Kidney capillary endothelial cell (primary cell): ENCODE results near the gene GNE.
"Not testable (repeated sequence)": the region's sequence is repeated elsewhere in the genome, so short reads cannot be mapped to it uniquely, and the experiment has no call there.

Experiments
- DNase-seq: peaks from one replicate; pipeline ENCODE4 v3.0.0-alpha.2; 2018; ENCODE audit warnings: low spot score

Gene GNE

DNA sequence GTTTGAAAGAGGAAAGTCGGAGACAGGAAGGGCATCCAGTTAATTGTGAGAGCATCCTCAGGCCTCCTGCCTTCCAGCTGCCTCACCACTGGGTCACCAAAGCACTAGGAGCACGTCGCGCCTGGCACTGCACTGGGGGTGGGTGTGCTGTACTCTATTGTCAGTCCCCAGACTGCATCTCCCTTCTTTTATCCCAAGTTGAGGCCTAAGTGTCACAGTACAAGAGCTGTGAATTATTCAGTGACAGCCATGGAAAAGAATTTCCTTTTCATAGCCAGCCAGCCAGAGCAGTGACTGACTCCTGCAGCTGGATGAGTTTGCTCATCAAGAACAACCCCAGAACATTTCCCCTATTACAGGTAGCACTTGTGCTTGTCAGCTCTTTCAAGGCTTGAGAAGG, 51.2 kb downstream of the GNE start:
- peak; percentile 53 for DNase-seq

DNA sequence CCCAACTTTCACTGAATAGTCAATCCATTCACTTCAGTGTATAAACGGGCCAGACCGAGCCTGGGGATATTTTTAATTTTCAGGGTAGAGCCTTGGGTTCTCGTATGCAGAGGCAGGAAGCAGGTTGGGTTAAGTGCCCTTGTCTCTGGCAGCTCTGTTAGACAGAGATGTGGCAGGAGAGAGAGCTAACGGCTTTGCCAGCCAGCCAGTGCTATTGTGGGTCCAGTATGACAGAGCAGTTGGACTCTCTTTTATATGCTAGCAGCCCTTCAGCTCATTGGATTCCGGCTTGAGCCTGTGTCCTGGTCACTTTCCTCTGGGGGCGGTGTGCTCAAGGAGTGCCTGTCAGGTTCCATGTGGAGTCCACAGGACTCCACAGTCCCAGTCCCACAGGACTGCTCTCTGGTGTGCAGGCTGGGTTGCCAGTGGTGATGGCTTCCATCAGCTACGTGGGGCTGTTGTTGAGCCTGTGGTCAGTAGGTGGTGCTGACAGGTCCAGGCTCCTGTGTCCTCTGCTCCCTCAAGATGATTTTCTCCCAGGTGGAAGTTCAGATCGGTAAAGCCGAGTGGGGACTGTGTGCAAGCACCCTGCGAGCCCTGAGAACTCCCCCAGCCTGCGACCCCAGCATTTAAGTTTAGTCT, 53.2 kb downstream of the GNE start:
- no peak for DNase-seq

GRCh38 chr9:36194326-36195000, 63.8 kb downstream of the GNE start:
- DNase-seq, result no peak

DNA sequence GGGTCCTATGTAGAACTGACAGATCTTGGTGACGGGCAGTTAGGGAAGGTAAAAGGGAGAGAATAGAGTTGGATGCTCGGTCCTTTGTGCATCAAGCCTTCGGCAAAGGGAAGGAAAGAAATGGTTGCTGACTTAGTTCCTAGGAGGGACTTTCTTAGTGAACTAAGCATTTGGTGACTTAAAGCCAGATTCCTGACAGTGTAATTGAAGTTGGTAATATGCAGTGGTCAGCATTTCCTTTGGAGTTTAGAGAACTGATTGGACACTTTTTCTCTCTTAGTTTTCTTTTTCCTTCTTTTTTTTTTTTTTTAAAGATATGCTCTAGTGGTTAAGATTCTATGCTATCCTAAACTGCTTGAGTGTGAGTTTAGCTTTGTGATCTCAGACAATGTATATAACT, 65.2 kb downstream of the GNE start:
- DNase-seq, result no peak

- DNase-seq, result no peak
Observed at GRCh38 chr9:36192196-36192595, 66.1 kb downstream of the GNE start.

DNA sequence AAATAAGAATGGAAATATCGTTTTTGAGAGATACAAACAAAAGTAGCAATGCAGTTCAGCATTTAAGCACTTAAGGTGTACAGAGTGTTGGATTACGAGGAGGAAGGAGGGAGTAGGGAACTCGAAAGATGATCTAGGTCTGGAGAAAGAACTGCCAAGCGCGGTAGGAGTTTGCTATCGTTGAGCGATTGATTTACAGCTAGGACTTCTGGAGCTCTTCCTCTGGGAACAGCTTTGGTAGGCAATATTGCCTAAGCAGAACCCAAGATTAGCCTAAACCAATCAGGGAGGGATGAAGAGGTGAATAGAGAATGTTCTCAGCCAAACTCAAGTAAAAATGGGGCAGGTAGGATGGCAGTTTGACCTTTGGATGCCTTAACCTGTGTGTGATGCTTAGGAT, 66.6 kb downstream of the GNE start:
- no peak for DNase-seq

- DNase-seq, result peak; percentile 42
Observed at GRCh38 chr9:36191290-36191645, 67.0 kb downstream of the GNE start.

DNA sequence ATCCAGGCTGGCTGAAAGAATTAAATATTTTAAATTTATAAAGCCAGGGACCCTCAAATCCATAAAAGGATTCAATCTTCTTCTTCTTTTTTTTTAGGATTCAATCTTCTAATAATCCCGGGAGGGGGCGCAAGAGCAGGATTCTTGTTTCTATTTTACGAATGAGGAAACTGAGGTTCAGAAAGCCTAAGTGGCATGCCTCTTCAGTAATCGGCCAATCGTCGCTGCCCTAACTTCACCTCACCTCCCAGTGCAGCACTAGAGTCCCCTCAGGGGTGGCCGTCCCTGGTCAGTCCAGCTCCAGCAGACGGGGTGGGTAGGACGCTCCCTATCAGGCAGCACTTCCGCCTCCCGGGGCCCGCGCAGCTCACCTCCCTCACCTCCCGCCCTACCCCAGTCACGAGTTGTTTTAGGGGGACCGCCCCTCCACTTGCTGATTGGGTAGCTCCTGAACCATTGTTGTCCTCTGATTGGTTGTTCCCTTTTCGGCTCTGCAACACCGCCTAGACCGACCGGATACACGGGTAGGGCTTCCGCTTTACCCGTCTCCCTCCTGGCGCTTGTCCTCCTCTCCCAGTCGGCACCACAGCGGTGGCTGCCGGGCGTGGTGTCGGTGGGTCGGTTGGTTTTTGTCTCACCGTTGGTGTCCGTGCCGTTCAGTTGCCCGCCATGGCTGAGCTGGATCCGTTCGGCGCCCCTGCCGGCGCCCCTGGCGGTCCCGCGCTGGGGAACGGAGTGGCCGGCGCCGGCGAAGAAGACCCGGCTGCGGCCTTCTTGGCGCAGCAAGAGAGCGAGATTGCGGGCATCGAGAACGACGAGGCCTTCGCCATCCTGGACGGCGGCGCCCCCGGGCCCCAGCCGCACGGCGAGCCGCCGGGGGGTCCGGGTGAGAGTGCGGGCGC, 67.6 kb downstream of the GNE start, which contains the start of gene CLTA:
Gene CLTA, plus strand, starts transcription at position 534 of the 902 bp plus-strand sequence. Its CDS starts 136 bp downstream, at position 670.
- DNase-seq, result peak; percentile 99

DNA sequence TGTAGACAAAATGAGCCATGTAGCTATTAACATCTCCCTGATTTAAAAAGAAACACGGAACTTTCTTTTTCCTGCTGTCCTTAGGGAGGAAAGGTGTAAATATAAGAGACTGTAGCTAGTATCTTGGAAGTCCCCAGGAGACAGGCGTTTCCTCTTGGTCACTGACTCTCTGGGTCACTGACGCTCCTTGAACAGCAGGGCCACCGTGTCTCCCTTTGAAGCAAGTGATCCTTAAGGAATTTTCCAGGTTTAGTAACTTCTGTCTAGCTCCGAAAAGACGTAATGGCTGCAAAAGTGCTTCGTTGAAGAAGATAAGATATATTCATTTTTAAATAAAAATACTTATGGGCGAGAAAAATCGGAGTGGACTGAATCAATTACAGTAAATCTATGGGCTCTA, 68.3 kb downstream of the GNE start:
- peak; percentile 55 for DNase-seq

GRCh38 chr9:36188212-36188611, 70.0 kb downstream of the GNE start:
- DNase-seq, result no peak

DNA sequence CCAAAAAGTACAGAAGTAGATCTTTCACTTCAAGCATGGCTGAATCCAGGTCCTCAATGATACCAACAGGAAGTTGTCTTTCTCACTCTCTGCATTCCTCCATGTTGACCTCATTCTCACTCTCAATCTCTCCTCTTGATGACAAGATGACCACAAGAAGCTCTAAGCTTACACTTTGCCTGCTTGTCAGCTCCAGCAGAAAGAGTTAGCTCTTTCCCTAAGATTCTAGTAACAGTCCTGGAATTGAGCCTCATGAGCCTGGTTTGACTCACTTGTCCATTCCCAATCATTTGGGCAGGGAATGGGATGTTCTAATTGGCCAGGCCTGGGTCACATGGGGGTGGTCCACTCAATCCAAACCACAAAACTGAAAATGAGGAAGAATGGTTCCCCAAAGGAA, 70.8 kb downstream of the GNE start:
- DNase-seq, result no peak

DNA sequence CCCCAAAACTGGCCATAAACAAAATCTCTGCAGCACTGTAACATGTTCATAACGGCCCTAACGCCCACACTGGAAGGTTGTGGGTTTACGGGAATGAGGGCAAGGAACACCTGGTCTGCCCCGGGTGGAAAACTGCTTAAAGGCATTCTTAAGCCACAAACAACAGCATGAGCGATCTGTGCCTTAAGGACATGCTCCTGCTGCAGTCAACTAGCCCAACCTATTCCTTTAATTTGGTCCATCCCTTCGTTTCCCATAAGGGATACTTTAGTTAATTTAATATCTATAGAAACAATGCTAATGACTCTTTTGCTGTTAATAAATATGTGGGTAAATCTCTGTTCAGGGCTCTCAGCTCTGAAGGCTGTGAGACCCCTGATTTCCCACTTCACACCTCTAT, 78.0 kb downstream of the GNE start:
- not testable (repeated sequence) for DNase-seq

- DNase-seq, result no peak
Observed at GRCh38 chr9:36177571-36177970, 80.7 kb downstream of the GNE start.

DNA sequence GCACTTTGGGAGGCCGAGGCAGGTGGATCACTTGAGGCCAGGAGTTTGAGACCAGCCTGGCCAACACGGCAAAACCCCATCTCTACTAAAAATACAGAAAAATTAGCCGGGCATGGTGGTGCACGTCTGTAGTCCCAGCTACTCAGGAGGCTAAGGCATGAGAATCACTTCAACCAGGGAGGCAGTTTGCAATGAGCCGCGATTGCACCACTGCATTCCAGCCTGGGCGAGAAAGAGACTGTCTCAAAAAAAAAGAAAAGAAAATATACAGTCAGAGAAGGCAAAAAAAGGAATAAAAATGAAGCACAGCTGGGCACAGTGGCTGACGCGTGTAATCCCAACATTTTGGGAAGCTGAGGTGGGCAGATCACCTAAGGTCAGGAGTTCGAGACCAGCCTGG, 81.8 kb downstream of the GNE start:
- not testable (repeated sequence) for DNase-seq

DNA sequence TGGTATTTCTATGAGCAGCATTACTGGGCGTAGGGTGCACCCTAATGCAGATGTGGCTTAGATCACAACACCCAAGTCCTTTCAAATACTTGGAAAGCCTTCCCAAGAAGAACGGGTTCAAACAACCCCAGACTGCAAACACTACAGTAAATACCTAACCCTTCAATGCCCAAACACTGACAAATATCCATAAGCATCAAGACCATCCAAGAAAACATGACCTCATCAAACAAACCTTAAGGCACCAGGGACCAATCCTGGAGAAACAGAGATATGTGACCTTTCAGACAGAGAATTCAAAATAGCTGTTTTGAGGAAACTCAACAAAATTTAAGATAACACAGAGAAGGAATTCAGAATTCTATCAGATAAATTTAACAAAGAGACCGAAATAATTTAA, 83.0 kb downstream of the GNE start:
- DNase-seq, result not testable (repeated sequence)

DNA sequence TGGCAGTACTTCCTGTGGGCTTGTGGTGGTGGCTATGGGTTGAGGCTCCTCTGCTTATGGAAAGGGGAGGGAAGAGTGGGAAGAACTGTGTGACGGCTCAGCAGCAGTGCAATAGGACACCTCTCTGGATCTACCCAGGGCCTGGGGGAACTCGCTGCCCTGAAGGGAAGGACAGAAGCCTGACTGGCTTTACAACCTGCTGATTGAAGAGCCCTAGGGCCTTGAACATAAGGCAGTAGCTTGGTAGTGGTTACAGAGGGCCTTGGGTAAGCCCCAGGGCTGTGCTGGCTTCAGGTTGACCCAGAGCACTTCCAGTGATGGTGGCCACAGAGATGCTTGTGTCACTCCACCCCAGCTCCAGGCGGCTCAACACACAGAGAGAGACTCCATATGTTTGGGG, 83.5 kb downstream of the GNE start:
- no peak for DNase-seq

DNA sequence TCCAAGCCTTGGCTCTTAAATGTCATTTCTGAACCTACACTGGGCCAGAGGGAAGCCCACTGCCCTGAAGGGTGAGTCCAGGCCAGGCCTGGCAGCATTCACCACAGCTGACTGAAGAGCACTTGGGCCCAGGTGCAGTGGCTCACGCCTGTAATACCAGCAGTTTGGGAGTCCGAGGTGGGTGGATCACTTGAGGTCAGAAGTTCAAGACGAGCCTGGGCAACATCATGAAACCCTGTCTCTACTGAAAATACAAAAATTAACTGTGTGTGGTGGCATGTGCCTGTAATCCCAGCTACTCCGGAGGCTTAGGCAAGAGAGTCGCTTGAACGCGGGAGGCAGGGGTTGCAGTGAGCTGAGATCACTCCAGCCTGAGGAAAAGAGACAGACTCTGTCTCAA, 84.0 kb downstream of the GNE start:
- no peak for DNase-seq

DNA sequence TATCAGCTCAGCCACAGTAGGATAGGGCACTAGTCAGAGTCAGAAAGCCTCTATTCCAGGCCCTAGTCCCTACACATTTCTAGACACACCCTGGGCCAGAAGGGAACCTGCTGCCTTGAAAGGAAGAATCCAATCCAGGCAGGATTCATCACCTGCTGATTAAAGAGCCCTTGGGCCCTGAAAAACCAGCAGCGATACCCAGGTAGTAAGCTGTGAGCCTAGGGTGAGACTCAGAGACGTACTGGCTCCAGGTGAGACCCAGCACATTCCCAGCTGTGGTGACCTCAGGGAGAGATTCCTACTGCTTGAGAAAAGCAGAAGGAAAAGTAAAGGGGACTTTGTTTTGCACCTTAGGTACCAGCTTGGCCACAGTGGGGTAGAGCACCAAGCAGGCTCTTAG, 84.4 kb downstream of the GNE start:
- no peak for DNase-seq

DNA sequence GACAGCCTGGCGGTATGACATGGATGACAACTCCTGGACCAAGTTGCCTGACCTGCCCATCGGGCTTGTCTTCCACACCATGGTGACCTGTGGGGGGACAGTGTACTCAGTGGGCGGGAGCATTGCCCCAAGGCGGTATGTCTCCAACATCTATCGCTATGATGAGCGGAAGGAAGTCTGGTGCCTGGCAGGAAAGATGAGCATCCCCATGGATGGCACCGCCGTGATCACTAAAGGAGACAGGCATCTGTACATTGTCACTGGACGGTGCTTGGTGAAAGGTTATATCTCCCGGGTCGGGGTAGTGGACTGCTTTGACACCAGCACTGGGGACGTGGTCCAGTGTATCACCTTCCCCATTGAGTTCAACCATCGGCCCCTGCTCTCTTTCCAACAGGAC, 87.7 kb downstream of the GNE start:
- no peak for DNase-seq

DNA sequence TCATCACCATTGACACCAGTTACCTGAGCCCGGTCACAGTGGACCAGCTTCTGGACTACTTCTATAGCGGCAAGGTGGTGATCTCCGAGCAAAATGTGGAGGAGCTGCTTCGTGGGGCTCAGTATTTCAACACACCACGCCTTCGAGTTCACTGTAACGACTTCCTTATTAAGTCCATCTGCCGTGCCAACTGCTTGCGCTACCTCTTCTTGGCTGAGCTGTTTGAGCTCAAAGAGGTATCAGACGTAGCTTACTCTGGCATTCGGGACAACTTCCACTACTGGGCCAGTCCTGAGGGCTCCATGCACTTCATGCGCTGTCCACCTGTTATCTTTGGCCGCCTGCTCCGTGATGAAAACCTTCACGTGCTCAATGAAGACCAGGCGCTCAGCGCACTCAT, 88.5 kb downstream of the GNE start:
- DNase-seq, result no peak

GRCh38 chr9:36169166-36169565, 89.1 kb downstream of the GNE start, which contains the start of gene CCIN:
TSS of gene CCIN (plus strand) at chr9:36169388. CDS start at chr9:36169503, 115 bp downstream.
- no peak for DNase-seq

DNA sequence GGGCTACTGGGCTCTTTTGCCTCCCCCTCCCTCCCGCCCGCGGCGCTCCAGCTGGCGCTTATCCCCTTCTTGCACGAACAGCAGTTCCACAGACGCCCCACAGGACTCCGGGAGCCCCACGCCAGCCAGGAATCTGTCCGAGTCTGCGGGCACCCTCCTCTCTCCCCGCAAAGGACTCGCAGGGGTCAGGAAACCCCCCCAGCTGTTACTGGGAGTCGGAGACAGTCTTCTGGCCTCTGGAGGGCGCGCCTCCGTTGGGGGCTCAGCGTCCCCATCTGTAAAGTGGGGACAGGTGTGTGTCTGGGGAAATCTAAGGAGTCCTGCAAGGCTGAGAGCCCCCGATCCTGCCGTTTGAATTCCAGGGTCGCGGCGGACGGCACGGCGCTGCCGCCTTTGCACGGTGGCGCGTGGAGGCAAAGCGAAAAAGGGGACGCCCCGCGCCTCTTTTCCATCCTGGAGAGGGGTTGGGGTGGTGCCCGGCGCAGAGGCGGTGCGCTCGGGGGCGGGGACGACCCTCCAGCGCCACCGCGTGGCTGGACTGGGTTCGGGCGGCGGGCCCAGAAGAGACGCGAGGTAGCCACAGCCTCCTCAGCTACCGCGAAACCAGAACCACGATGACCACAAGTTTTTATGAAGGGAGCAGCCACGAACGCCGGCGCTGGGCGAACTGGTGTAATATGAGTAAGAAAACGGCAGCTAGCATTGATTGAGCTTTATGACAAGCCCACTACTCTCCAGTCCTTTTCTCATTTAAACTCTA, 91.9 kb downstream of the GNE start:
- peak; percentile 70 for DNase-seq
